ENCODE results near the gene LRMDA.

GRCh38 chr10:76316234-76316633 lies 884.8 kb downstream of the LRMDA start:
- no peak for TF ChIP-seq CTCF (IDR thresholded peaks at IDR 0.05)
- TF ChIP-seq POLR2A (IDR thresholded peaks at IDR 0.05): no peak

Data from transverse colon (tissue), 3 donors.